ENCODE data around the gene P2RY12.

Gene P2RY12

GRCh38 chr3:151329363-151329762 lies 55.2 kb downstream of the P2RY12 start, which contains the start of gene P2RY13:
TSS of gene P2RY13 (minus strand) at chr3:151329549. CDS start at chr3:151329528, 21 bp downstream.
- TF ChIP-seq CTCF (IDR thresholded peaks at IDR 0.05; ENCODE audit: control extremely low read depth, extremely low read depth, low read depth, missing control alignments), result no peak
- POLR2A ChIA-PET, result no interaction called here
- DNase-seq (ENCODE audit: extremely low spot score), result no peak
- CTCF ChIA-PET, result interaction anchor here (2.5 kb wide), 1 partner anchor 16 kb away, joined by 19 read pairs; no protein-coding TSS in a partner anchor

- no peak for DNase-seq (ENCODE audit: extremely low spot score)
- ChIA-PET POLR2A (no interaction called here), CTCF (interaction anchor here (0.7 to 2.5 kb wide), 17 partner anchors 9 to 1074 kb away, joined by 3 to 19 read pairs (median 3); partner anchors contain the start of gene GPR87)
- TF ChIP-seq CTCF (IDR thresholded peaks at IDR 0.05; ENCODE audit: control extremely low read depth, extremely low read depth, low read depth, missing control alignments), result no peak
Measured at GRCh38 chr3:151328298-151328995, 56.1 kb downstream of the P2RY12 start.

- TF ChIP-seq CTCF (IDR thresholded peaks at IDR 0.05; ENCODE audit: control extremely low read depth, extremely low read depth, low read depth, missing control alignments), result peak; percentile 42
- DNase-seq (ENCODE audit: extremely low spot score), result peak; percentile 16
- ChIA-PET CTCF (interaction anchor here (0.6 to 2.5 kb wide), 18 partner anchors 9 to 1075 kb away, joined by 3 to 19 read pairs (median 4); partner anchors contain the start of gene GPR87), POLR2A (no interaction called here)
Measured at GRCh38 chr3:151327571-151328198, 56.9 kb downstream of the P2RY12 start.

- DNase-seq (ENCODE audit: extremely low spot score), result no peak
- ChIA-PET CTCF (interaction anchor here (1.0 to 1.4 kb wide), 2 partner anchors 13 to 154 kb away, joined by 3 read pairs; no protein-coding TSS in a partner anchor), POLR2A (no interaction called here)
- TF ChIP-seq CTCF (IDR thresholded peaks at IDR 0.05; ENCODE audit: control extremely low read depth, extremely low read depth, low read depth, missing control alignments), result no peak
Measured at GRCh38 chr3:151322511-151322910, 62.0 kb downstream of the P2RY12 start.

- no peak for TF ChIP-seq CTCF (IDR thresholded peaks at IDR 0.05; ENCODE audit: control extremely low read depth, extremely low read depth, low read depth, missing control alignments)
- POLR2A ChIA-PET, result no interaction called here
- CTCF ChIA-PET, result interaction anchor here (0.7 to 1.3 kb wide), 5 partner anchors 8 to 153 kb away, joined by 3 to 6 read pairs (median 4); no protein-coding TSS in a partner anchor
- DNase-seq (ENCODE audit: extremely low spot score), result no peak
Measured at GRCh38 chr3:151321526-151321925, 63.0 kb downstream of the P2RY12 start.

GRCh38 chr3:151320131-151320530 lies 64.4 kb downstream of the P2RY12 start:
- no peak for DNase-seq (ENCODE audit: extremely low spot score)
- no peak for TF ChIP-seq CTCF (IDR thresholded peaks at IDR 0.05; ENCODE audit: control extremely low read depth, extremely low read depth, low read depth, missing control alignments)
- ChIA-PET POLR2A (no interaction called here), CTCF (no interaction called here)
